Thyroid gland (tissue), 4 donors: ENCODE data around the gene AMN1. TPM values are rescaled to one million over a fixed set of nuclear protein-coding genes. Genes with fewer than 3 reads are reported as not detected.

ENCODE experiments used
- DNase-seq, 2 donors: peaks; one replicate each; pipeline ENCODE4 v3.0.0-alpha.2; 2019
- H3K27ac ChIP-seq, 3 donors: fragments of 200-600 bp; sonication (generic); 1 replicate in 2 of 3; 2 replicates in 1 of 3; pipeline ENCODE4 v1.5.1; 2016 to 2019; ENCODE audit warnings: mild to moderate bottlenecking in 1 of 3, moderate library complexity in 1 of 3
- H3K27me3 ChIP-seq: fragments of 200-600 bp; sonication (generic); one replicate; pipeline ENCODE4 v1.5.1; 2019
- H3K36me3 ChIP-seq, 2 donors: fragments of 200-600 bp; sonication (generic); one replicate each; pipeline ENCODE4 v1.5.1; 2016 to 2019
- H3K4me1 ChIP-seq, 2 donors: fragments of 200-600 bp; sonication (generic); one replicate each; pipeline ENCODE4 v1.5.1; 2017 to 2019
- H3K4me3 ChIP-seq, 3 donors: fragments of 200-600 bp; sonication (generic); replicated peaks in 1 of 3; 1 replicate in 2 of 3; 2 replicates in 1 of 3; pipeline ENCODE4 v1.5.1; 2016; ENCODE audit warnings: mild to moderate bottlenecking in 1 of 3
- H3K9me3 ChIP-seq: fragments of 200-600 bp; sonication (generic); one replicate; pipeline ENCODE4 v1.5.1; 2017
- CTCF ChIP-seq, 6 experiments: fragments of 200-600 bp in 3 of 6; fragments of 450-650 bp in 3 of 6; sonication (generic) in 3 of 6; IDR thresholded peaks; one replicate each; pipeline ENCODE4 v1.5.1; 2016 to 2019; ENCODE audit warnings: antibody characterized with exemption in 6 of 6, mild to moderate bottlenecking in 2 of 6, inconsistent platforms in 1 of 6, moderate library complexity in 1 of 6
- POLR2A ChIP-seq, 2 donors: fragments of 450-650 bp; IDR thresholded peaks; one replicate each; pipeline ENCODE4 v1.6.1; 2017; ENCODE audit warnings: antibody characterized with exemption in 2 of 2, mild to moderate bottlenecking in 2 of 2, moderate library complexity in 1 of 2
- WGBS, 2 donors: methylation state at CpG; one replicate each; pipeline ENCODE4 v1.1.5; 2017; 5-methylcytosine and 5-hydroxymethylcytosine counted together
- intact Hi-C: fragments of 100-400 bp; cut with DNase I; formaldehyde crosslinking; loops from one replicate; pipeline ENCODE4 v1.15.1; 2023
- total RNA-seq, 4 donors: library from RNA; depleted of rRNA; stranded (reverse); fragments of >200 nt; gene quantifications; one replicate each; pipeline ENCODE4 v1.2.3, GENCODE V29; 2016

Gene AMN1
- total RNA-seq, 4 donors from 2014 or later, result 4.8 to 21.0 (median 8.8) TPM

GRCh38 chr12:31662176-31662849, 66.5 kb downstream of the AMN1 start:
- intact Hi-C loops, result loop anchor here (5.0 kb wide), 1 partner anchor 300 kb away; no protein-coding TSS in a partner anchor
- H3K36me3 ChIP-seq, result no peaks in the 10 kb centered on the region
- DNase-seq, result no peak
- no peak for TF ChIP-seq CTCF (IDR thresholded peaks at IDR 0.05)
- no peak for TF ChIP-seq POLR2A (IDR thresholded peaks at IDR 0.05)
- H3K9me3 ChIP-seq, result no peaks in the 10 kb centered on the region
- H3K4me1 ChIP-seq, result peaks cover 5% of the 10 kb centered on the region in 2 donors
- H3K27ac ChIP-seq, result no peak overlapping the region
- WGBS, 2 donors, result 82 to 88% methylated on average over 6 of the region's 6 CpGs
- H3K27me3 ChIP-seq, result no peaks in the 10 kb centered on the region
- no peak overlapping the region for H3K4me3 ChIP-seq

DNA sequence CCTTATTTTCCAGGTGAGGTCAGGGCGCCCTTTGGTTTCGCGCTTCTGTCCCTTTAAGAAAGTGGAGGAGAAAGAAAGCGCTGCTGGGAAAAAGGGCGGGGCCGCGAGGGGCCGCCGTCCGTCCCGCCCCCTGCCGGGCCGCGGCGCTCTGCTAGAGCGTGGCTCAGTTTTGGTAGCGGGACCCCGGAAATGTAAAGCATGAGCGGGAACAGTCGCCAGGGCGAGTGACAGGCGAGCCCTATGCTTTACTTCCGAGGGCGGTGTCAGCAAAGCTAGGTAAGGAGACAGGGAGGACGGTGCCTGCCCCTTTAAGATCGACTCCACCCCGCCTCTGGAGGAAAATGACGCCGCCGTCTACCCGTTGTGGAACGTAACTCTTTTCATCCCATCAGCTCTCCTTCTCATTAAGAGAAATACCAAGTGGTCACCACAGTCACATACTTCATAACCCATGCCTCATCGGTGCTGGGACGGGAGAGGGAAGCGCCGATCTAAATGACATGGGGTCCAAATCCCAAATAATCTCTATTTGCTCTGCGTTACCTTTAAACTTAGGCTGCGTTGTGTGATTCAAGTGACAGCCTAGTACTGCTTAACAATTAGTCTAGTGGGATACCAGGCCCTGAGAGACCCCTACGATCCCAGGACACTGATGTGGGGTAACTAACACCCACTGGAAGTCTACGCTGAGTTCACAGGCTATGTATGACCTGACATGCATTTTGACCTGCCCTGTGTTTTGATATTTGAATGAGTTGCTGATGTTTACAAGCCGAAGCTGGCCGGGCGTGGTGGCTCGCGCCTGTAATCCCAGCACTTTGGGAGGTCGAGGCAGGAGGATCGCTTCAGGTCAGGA, 69.5 kb downstream of the AMN1 start, which contains the start of gene ETFBKMT:
Gene ETFBKMT, plus strand, starts transcription at position 602 of the 856 bp plus-strand sequence. CDS start 2,266 bp downstream, outside the sequence.
- peak within 1 kb of the TSS; percentile 91 to 97 (median 95) for H3K27ac ChIP-seq
- intact Hi-C loops, result loop anchor here (10.0 kb wide), 2 partner anchors 405 to 645 kb away; no protein-coding TSS in a partner anchor
- TF ChIP-seq POLR2A (IDR thresholded peaks at IDR 0.05) (peak in 1 of 2 donors; percentile 52), CTCF (IDR thresholded peaks at IDR 0.05) (peak in 4 of 6 experiments; percentile 20 to 56 (median 30))
- H3K36me3 ChIP-seq, result no peaks in the 10 kb centered on the region
- peaks cover 5% of the 10 kb centered on the region in 2 donors for H3K4me1 ChIP-seq
- no peaks in the 10 kb centered on the region for H3K9me3 ChIP-seq
- DNase-seq, result peak; percentile 90
- no peaks in the 10 kb centered on the region for H3K27me3 ChIP-seq
- peak within 1 kb of the TSS; percentile 46 to 73 (median 50) for H3K4me3 ChIP-seq
- WGBS, 2 donors, result 4 to 5% methylated on average over 45 to 46 of the region's 47 CpGs

DNA sequence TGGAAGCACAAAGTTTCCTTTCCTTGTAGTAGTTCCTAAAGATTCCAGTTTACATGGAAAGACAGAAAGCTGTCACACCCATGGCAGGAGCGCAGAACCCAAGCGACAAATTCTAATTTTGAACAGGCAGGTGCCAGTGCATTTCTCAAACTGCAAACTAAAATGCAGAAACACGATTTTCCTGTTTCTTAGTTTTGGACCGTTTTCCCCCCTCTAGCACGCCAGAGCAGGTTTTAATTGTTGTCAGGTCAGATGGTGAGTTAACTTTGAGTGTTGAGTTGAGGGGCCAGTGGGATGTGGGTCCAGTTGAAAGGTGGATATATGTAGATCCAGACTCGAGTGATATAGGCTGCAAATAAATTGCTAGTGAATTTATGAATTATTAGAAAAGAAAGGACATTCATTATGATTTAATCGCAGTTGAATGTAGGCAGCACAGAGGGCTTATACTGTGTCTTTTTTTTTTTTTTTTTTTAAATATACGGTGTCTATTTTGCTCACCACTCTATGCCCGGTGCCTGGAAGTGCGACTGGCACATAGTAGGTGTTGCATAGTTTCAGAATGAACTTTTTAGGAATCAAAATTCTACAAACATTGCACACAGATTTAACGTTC, 70.2 kb downstream of the AMN1 start:
- no peaks in the 10 kb centered on the region for H3K27me3 ChIP-seq
- H3K27ac ChIP-seq, result peak overlapping the region; percentile 91 to 97 (median 95)
- TF ChIP-seq POLR2A (IDR thresholded peaks at IDR 0.05), result no peak
- no peak for TF ChIP-seq CTCF (IDR thresholded peaks at IDR 0.05)
- intact Hi-C loops, result loop anchor here (10.0 kb wide), 2 partner anchors 406 to 646 kb away; no protein-coding TSS in a partner anchor
- H3K36me3 ChIP-seq, result no peaks in the 10 kb centered on the region
- DNase-seq, result peak; percentile 7 to 8
- 18 to 21% methylated on average over 11 of the region's 11 CpGs for WGBS, 2 donors
- H3K4me3 ChIP-seq, result peak overlapping the region; percentile 46 to 73 (median 50)
- no peaks in the 10 kb centered on the region for H3K9me3 ChIP-seq
- H3K4me1 ChIP-seq, result peaks cover 5% of the 10 kb centered on the region in 2 donors

DNA sequence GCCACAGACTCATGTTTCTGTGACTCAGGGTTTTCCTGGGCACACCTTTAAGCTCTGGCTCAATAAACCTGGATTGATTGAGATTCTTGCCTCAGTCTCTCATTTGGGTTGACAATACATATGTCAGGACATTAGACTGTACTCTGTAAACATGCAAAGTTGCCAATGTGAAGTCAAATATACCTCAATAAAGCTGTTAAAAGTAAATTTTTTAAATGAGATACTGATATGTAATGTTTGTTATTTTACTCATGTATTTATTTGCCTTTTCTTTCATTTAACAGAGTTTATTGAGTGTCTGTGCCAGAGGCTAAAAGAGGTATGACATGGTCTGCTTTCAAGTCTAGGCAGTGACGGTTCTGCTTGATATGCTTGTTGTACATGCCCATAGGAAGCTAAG, 73.0 kb downstream of the AMN1 start:
- Histone ChIP-seq H3K4me1 (peaks cover 5% of the 10 kb centered on the region in 2 donors), H3K27ac (no peak overlapping the region), H3K9me3 (no peaks in the 10 kb centered on the region), H3K36me3 (no peaks in the 10 kb centered on the region), H3K27me3 (no peaks in the 10 kb centered on the region), H3K4me3 (no peak overlapping the region)
- intact Hi-C loops, result loop anchor here (10.0 kb wide), 2 partner anchors 409 to 649 kb away; no protein-coding TSS in a partner anchor
- TF ChIP-seq POLR2A (IDR thresholded peaks at IDR 0.05), result no peak
- no peak for TF ChIP-seq CTCF (IDR thresholded peaks at IDR 0.05)
- no peak for DNase-seq
- WGBS, 2 donors, result 75 to 82% methylated on average over 1 of the region's 1 CpG
